Measurements from ENCODE around the gene SORL1. TPM values are rescaled to one million over a fixed set of nuclear protein-coding genes. Genes with fewer than 3 reads are reported as not detected.

The SORL1 gene
- total RNA-seq, 1 experiment from 2014 or later = 197 TPM

- Histone ChIP-seq H3K27ac (ENCODE audit: low read length) (peak overlapping the region; percentile 99), H3K4me1 (ENCODE audit: low read length) (peaks cover 66% of the 10 kb centered on the region), H3K27me3 (ENCODE audit: low read length) (no peaks in the 10 kb centered on the region), H3K9ac (ENCODE audit: low read length) (peak overlapping the region; percentile 83), H3K36me3 (ENCODE audit: insufficient read depth, low read length) (no peaks in the 10 kb centered on the region), H2AFZ (ENCODE audit: low read length) (no peak overlapping the region), H3K4me2 (ENCODE audit: low read depth, low read length, poor library complexity, severe bottlenecking) (peak overlapping the region; percentile 74), H3K4me3 (ENCODE audit: low read length) (peak overlapping the region; percentile 55), H3K9me3 (ENCODE audit: low read length) (no peaks in the 10 kb centered on the region), H4K20me1 (ENCODE audit: insufficient read depth, low read depth, low read length) (no peaks in the 10 kb centered on the region), H3K9me2 (replicated peaks; ENCODE audit: insufficient read depth, low read length) (no peaks in the 10 kb centered on the region), H3K79me2 (ENCODE audit: low read length) (0 out of 2 replicates have a peak, but pooled peaks cover 2% of the 10 kb centered on the region)
- peak; percentile 50 for DNase-seq
These were observed 7.6 kb upstream of the SORL1 start for GRCh38 chr11:121444526-121444925.

GRCh38 chr11:121445071-121445768 is 6.9 kb upstream of the SORL1 start:
- H2AFZ ChIP-seq (ENCODE audit: low read length) = no peak overlapping the region
- no peaks in the 10 kb centered on the region for H3K36me3 ChIP-seq (ENCODE audit: insufficient read depth, low read length)
- peak overlapping the region; percentile 83 for H3K9ac ChIP-seq (ENCODE audit: low read length)
- H3K9me3 ChIP-seq (ENCODE audit: low read length) = no peaks in the 10 kb centered on the region
- peak; percentile 78 for DNase-seq
- H3K79me2 ChIP-seq (ENCODE audit: low read length) = peaks cover 7% of the 10 kb centered on the region; the same call in 1 of the 2 replicates
- peak overlapping the region; percentile 55 for H3K4me3 ChIP-seq (ENCODE audit: low read length)
- H4K20me1 ChIP-seq (ENCODE audit: insufficient read depth, low read depth, low read length) = no peaks in the 10 kb centered on the region
- peaks cover 70% of the 10 kb centered on the region for H3K4me1 ChIP-seq (ENCODE audit: low read length)
- peak overlapping the region; percentile 74 for H3K4me2 ChIP-seq (ENCODE audit: low read depth, low read length, poor library complexity, severe bottlenecking)
- no peaks in the 10 kb centered on the region for H3K9me2 ChIP-seq (replicated peaks; ENCODE audit: insufficient read depth, low read length)
- H3K27ac ChIP-seq (ENCODE audit: low read length) = peak overlapping the region; percentile 99
- no peaks in the 10 kb centered on the region for H3K27me3 ChIP-seq (ENCODE audit: low read length)

- H3K79me2 ChIP-seq (ENCODE audit: low read length) = peaks cover 21% of the 10 kb centered on the region
- H3K9me3 ChIP-seq (ENCODE audit: low read length) = no peaks in the 10 kb centered on the region
These were observed 5.4 kb upstream of the SORL1 start for GRCh38 chr11:121446752-121447156.

GRCh38 chr11:121448011-121448410 is 4.1 kb upstream of the SORL1 start:
- H3K9ac ChIP-seq (ENCODE audit: low read length) = peak overlapping the region; percentile 90
- H3K27ac ChIP-seq (ENCODE audit: low read length) = peak overlapping the region; percentile 99
- no peaks in the 10 kb centered on the region for H3K27me3 ChIP-seq (ENCODE audit: low read length)
- H3K4me1 ChIP-seq (ENCODE audit: low read length) = peaks cover 85% of the 10 kb centered on the region
- H3K36me3 ChIP-seq (ENCODE audit: insufficient read depth, low read length) = peaks cover 5% of the 10 kb centered on the region; the same call in 1 of the 2 replicates
- H3K79me2 ChIP-seq (ENCODE audit: low read length) = peaks cover 31% of the 10 kb centered on the region
- H3K4me2 ChIP-seq (ENCODE audit: low read depth, low read length, poor library complexity, severe bottlenecking) = peak overlapping the region; percentile 97
- H3K9me2 ChIP-seq (replicated peaks; ENCODE audit: insufficient read depth, low read length) = no peaks in the 10 kb centered on the region
- no peaks in the 10 kb centered on the region for H4K20me1 ChIP-seq (ENCODE audit: insufficient read depth, low read depth, low read length)
- no peaks in the 10 kb centered on the region for H3K9me3 ChIP-seq (ENCODE audit: low read length)
- no peak overlapping the region for H2AFZ ChIP-seq (ENCODE audit: low read length)
- peak; percentile 74 for DNase-seq
- H3K4me3 ChIP-seq (ENCODE audit: low read length) = peak overlapping the region; percentile 38

More at GRCh38 chr11:121446752-121447156, 5.4 kb upstream of the SORL1 start:
- DNase-seq = peak; percentile 94
- Histone ChIP-seq H3K36me3 (ENCODE audit: insufficient read depth, low read length) (no peaks in the 10 kb centered on the region), H2AFZ (ENCODE audit: low read length) (no peak overlapping the region), H3K9me2 (replicated peaks; ENCODE audit: insufficient read depth, low read length) (no peaks in the 10 kb centered on the region), H4K20me1 (ENCODE audit: insufficient read depth, low read depth, low read length) (no peaks in the 10 kb centered on the region), H3K9ac (ENCODE audit: low read length) (peak overlapping the region; percentile 90), H3K4me1 (ENCODE audit: low read length) (peaks cover 85% of the 10 kb centered on the region), H3K4me3 (ENCODE audit: low read length) (no peak overlapping the region), H3K4me2 (ENCODE audit: low read depth, low read length, poor library complexity, severe bottlenecking) (peak overlapping the region; percentile 97), H3K27ac (ENCODE audit: low read length) (peak overlapping the region; percentile 99), H3K27me3 (ENCODE audit: low read length) (no peaks in the 10 kb centered on the region)

GRCh38 chr11:121448431-121448941 is 3.6 kb upstream of the SORL1 start:
- H3K36me3 ChIP-seq (ENCODE audit: insufficient read depth, low read length) = peaks cover 5% of the 10 kb centered on the region; the same call in 1 of the 2 replicates
- no peak overlapping the region for H2AFZ ChIP-seq (ENCODE audit: low read length)
- peak overlapping the region; percentile 99 for H3K27ac ChIP-seq (ENCODE audit: low read length)
- peaks cover 85% of the 10 kb centered on the region for H3K4me1 ChIP-seq (ENCODE audit: low read length)
- no peaks in the 10 kb centered on the region for H3K9me2 ChIP-seq (replicated peaks; ENCODE audit: insufficient read depth, low read length)
- H3K27me3 ChIP-seq (ENCODE audit: low read length) = no peaks in the 10 kb centered on the region
- no peaks in the 10 kb centered on the region for H3K9me3 ChIP-seq (ENCODE audit: low read length)
- DNase-seq = peak; percentile 72
- H3K79me2 ChIP-seq (ENCODE audit: low read length) = peaks cover 35% of the 10 kb centered on the region
- peak overlapping the region; percentile 97 for H3K4me2 ChIP-seq (ENCODE audit: low read depth, low read length, poor library complexity, severe bottlenecking)
- peak overlapping the region; percentile 90 for H3K9ac ChIP-seq (ENCODE audit: low read length)
- peak overlapping the region; percentile 38; the same call in 1 of the 2 replicates for H3K4me3 ChIP-seq (ENCODE audit: low read length)
- H4K20me1 ChIP-seq (ENCODE audit: insufficient read depth, low read depth, low read length) = no peaks in the 10 kb centered on the region

- Histone ChIP-seq H3K4me1 (ENCODE audit: low read length) (peaks cover 85% of the 10 kb centered on the region), H3K4me3 (ENCODE audit: low read length) (peak overlapping the region; percentile 38; the same call in 1 of the 2 replicates), H3K4me2 (ENCODE audit: low read depth, low read length, poor library complexity, severe bottlenecking) (peak overlapping the region; percentile 97), H4K20me1 (ENCODE audit: insufficient read depth, low read depth, low read length) (no peaks in the 10 kb centered on the region), H3K9ac (ENCODE audit: low read length) (peak overlapping the region; percentile 90), H2AFZ (ENCODE audit: low read length) (no peak overlapping the region), H3K79me2 (ENCODE audit: low read length) (peaks cover 40% of the 10 kb centered on the region), H3K27ac (ENCODE audit: low read length) (peak overlapping the region; percentile 99), H3K9me2 (replicated peaks; ENCODE audit: insufficient read depth, low read length) (no peaks in the 10 kb centered on the region), H3K27me3 (ENCODE audit: low read length) (no peaks in the 10 kb centered on the region), H3K9me3 (ENCODE audit: low read length) (no peaks in the 10 kb centered on the region), H3K36me3 (ENCODE audit: insufficient read depth, low read length) (peaks cover 5% of the 10 kb centered on the region; the same call in 1 of the 2 replicates)
- no peak for DNase-seq
These were observed 3.0 kb upstream of the SORL1 start for GRCh38 chr11:121449123-121449522.

GRCh38 chr11:121449626-121450025 is 2.5 kb upstream of the SORL1 start:
- no peaks in the 10 kb centered on the region for H4K20me1 ChIP-seq (ENCODE audit: insufficient read depth, low read depth, low read length)
- H2AFZ ChIP-seq (ENCODE audit: low read length) = no peak overlapping the region
- H3K36me3 ChIP-seq (ENCODE audit: insufficient read depth, low read length) = peaks cover 5% of the 10 kb centered on the region; the same call in 1 of the 2 replicates
- H3K79me2 ChIP-seq (ENCODE audit: low read length) = peaks cover 45% of the 10 kb centered on the region
- no peaks in the 10 kb centered on the region for H3K9me3 ChIP-seq (ENCODE audit: low read length)
- DNase-seq = peak; percentile 89
- peak overlapping the region; percentile 97 for H3K4me2 ChIP-seq (ENCODE audit: low read depth, low read length, poor library complexity, severe bottlenecking)
- no peaks in the 10 kb centered on the region for H3K9me2 ChIP-seq (replicated peaks; ENCODE audit: insufficient read depth, low read length)
- no peaks in the 10 kb centered on the region for H3K27me3 ChIP-seq (ENCODE audit: low read length)
- H3K4me3 ChIP-seq (ENCODE audit: low read length) = peak overlapping the region; percentile 58
- peaks cover 85% of the 10 kb centered on the region for H3K4me1 ChIP-seq (ENCODE audit: low read length)
- H3K27ac ChIP-seq (ENCODE audit: low read length) = peak overlapping the region; percentile 99
- H3K9ac ChIP-seq (ENCODE audit: low read length) = peak overlapping the region; percentile 90

GRCh38 chr11:121450401-121450800 is 1.7 kb upstream of the SORL1 start:
- peaks cover 53% of the 10 kb centered on the region for H3K79me2 ChIP-seq (ENCODE audit: low read length)
- H3K27me3 ChIP-seq (ENCODE audit: low read length) = no peaks in the 10 kb centered on the region
- peaks cover 5% of the 10 kb centered on the region; the same call in 1 of the 2 replicates for H3K36me3 ChIP-seq (ENCODE audit: insufficient read depth, low read length)
- peaks cover 85% of the 10 kb centered on the region for H3K4me1 ChIP-seq (ENCODE audit: low read length)
- DNase-seq = peak; percentile 56
- peak overlapping the region; percentile 90 for H3K9ac ChIP-seq (ENCODE audit: low read length)
- H3K4me3 ChIP-seq (ENCODE audit: low read length) = peak overlapping the region; percentile 73
- H3K27ac ChIP-seq (ENCODE audit: low read length) = peak overlapping the region; percentile 99
- H2AFZ ChIP-seq (ENCODE audit: low read length) = no peak overlapping the region
- H3K9me3 ChIP-seq (ENCODE audit: low read length) = no peaks in the 10 kb centered on the region
- no peaks in the 10 kb centered on the region for H3K9me2 ChIP-seq (replicated peaks; ENCODE audit: insufficient read depth, low read length)
- H3K4me2 ChIP-seq (ENCODE audit: low read depth, low read length, poor library complexity, severe bottlenecking) = peak overlapping the region; percentile 97
- H4K20me1 ChIP-seq (ENCODE audit: insufficient read depth, low read depth, low read length) = no peaks in the 10 kb centered on the region

Measured in Karpas-422 (cell line).